Right lung (tissue), 10 donors: ENCODE data around the gene LPAR3. TPM values are rescaled to one million over a fixed set of nuclear protein-coding genes. Genes with fewer than 3 reads are reported as not detected.
"Not testable (repeated sequence)": the region's sequence is repeated elsewhere in the genome, so short reads cannot be mapped to it uniquely, and the experiment has no call there.

ENCODE experiments used
- DNase-seq, 2 donors: peaks; one replicate each; pipeline ENCODE4 v3.0.0-alpha.2; 2013
- long read RNA-seq, 8 donors: transcript quantifications; one replicate each; lab custom pipeline, GENCODE V29; 2026
- polyA plus RNA-seq, 5 donors: library from polyadenylated mRNA; unstranded; fragments of 120-200 nt; gene quantifications; one replicate each; pipeline versions ENCODE4 v1.2.1 to v1.2.3, GENCODE V29; 2013; ENCODE audit warnings: inconsistent platforms in 1 of 5, low replicate concordance in 1 of 5; ENCODE audit not compliant: insufficient read length in 5 of 5, insufficient read depth in 1 of 5

The LPAR3 gene
- 1 to 10 TPM; 1.1 to 3.2 (median 2.1) TPM for polyA plus RNA-seq
- long read RNA-seq, donor 1, partial matches to known transcripts: 0 of 5 reads
- long read RNA-seq, donor 1, other reads (novel, unspliced or antisense): 0 of 5 reads
- long read RNA-seq, donor 2: 0 reads
- long read RNA-seq, donor 3, partial matches to known transcripts: 0 of 1 reads
- long read RNA-seq, donor 3, other reads (novel, unspliced or antisense): 0 of 1 reads
- long read RNA-seq, donor 4: 0 reads
- long read RNA-seq, donor 5: 0 reads
- long read RNA-seq, donor 6, partial matches to known transcripts: 0 of 3 reads
- long read RNA-seq, donor 6, other reads (novel, unspliced or antisense): 0 of 3 reads
- long read RNA-seq, donor 7: 0 reads
- long read RNA-seq, donor 8: 0 reads

- DNase-seq: peak in 1 of 2 donors; percentile 27
These were observed at the start of gene LPAR3 for GRCh38 chr1:84892705-84893618. Gene LPAR3 (minus strand): TSS chr1:84893206. CDS start chr1:84866120, 27,086 bp downstream.

DNA sequence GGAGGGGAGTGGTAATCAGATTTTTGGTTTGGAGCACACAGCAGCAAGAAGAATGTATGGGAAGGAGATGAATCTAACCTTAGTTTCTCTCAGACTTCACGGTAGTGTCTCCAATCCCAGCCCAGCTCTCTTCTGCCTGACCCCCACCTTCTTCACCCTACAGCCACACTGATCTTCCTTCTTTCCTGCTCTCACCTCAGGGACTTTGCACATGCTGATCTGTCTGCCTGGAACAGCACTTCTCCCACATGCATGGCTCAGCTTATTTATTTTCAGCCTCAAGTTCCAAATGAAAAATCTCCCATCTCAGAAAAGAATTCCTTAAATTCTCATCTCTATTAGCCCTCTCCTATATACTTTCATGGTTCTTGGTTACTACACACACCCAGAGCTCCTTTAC lies 48.8 kb upstream of the LPAR3 start:
- no peak for DNase-seq

GRCh38 chr1:84940481-84940880 lies 47.5 kb upstream of the LPAR3 start:
- no peak for DNase-seq

GRCh38 chr1:84939761-84940160 lies 46.8 kb upstream of the LPAR3 start:
- DNase-seq: no peak

GRCh38 chr1:84939151-84939550 lies 46.1 kb upstream of the LPAR3 start:
- DNase-seq: no peak

DNA sequence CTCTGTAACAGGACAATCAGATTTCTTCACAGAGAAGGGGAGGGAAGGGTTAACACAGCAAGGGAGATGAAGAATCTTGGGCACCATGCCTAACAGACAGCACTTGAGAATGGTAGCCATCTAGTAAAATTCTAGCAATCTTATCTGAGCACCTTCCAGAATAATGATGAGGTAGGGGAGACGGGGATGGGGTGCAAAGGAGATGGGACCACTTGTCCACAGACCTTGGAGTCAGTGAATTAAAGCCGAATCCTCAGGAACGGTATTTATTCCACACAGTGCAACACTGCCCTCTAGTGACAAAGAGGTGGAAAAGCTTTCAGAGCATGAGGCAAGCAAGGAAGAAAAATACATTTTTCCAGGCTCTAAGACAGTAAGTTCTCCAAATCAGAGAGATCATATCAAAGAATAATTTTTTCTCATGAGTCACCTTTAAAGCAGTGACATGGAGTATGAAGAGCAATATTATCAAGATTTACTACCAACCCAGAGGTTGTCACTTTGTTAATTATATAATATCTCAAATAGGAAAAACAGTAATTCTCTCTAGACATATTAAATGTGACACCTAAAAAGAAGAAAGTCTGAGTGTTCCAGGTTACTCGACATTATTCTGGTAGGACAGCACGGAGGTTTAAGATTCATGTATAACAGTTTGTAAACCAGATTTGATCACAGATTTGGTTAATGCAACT lies 43.3 kb upstream of the LPAR3 start:
- DNase-seq: peak; percentile 61 to 70

DNA sequence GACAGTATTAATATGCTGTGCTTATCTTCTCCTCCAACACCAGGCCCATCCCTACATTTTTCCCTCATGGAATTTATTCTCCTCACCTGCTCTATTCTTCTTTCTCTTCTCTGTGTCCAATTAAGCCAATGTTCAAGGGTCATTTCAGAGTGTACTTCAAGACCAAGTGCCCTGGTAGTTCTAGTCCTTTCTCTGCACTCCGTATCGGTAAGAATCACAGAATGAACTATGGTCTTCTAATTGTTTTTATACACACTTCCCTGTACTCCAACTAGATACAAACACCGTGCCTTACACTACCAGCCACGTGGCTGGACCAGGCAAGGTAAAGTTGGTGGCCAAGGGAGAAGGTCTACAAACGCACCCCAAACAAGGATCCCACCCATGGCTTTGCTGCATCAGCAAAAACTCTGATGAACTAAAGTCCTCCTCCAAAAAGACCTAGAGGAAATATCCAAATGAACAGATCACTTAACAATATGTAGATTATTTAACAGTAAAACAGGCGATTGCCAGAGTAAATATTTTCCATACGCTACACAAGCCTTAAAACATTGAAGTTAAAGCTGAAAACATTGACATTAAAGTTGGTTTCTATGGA lies 40.1 kb upstream of the LPAR3 start:
- no peak for DNase-seq

DNA sequence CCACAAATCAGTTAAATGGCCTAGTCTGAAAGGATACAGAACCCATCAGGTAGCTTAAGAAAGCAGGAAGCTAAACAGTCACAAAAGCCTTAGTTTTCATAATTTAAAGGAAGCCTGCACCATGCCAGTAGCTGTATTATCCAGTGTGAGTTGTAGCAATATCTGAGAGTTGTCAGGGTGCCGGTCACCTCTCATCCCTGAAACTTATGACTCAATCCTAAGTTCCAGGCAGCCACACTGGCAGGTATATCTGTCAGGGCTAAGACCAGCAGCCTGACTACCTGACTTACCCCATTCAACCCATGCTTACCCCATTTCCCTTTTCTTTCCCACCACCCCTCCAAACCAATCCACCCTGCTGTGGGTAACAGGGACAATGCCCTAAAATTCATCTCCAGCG lies 37.8 kb upstream of the LPAR3 start:
- no peak for DNase-seq

DNA sequence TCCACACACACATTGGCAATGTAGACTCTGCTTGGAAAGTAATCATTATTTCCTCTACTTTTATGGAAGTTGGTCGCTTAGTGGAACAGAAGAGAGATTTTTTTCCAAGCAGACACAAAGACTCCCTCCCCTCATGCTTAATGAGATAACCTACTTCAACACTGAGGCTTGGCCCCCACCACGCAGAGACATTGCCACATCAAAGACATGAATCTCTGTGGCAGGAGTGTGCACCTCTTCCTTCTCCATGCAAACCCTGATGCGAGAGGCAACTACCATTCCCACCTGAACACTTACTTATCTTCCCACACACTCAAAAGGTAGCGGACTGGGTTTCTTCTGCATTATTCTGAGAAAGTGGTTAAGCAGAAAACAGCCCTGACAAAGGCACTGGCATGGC lies 37.3 kb upstream of the LPAR3 start:
- no peak for DNase-seq

DNA sequence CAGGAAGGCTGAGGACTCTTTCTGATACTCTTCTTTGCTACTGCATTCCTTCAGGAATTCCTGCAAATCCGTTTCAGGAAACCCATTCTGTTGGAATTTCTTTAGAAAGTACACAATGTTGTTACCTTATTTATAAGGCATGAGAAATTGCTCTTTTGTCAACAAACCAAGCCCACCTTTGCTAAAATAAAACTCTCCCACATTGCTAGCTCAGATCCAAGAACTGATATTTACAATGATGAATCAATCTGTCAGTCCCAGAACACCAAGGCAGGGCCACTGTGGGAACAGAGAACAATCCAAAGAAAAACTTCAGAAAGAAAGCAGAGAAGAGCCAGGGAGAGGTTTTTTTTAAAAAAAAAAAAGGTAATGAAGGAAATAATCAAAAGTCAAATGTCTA lies 36.6 kb upstream of the LPAR3 start:
- no peak for DNase-seq

DNA sequence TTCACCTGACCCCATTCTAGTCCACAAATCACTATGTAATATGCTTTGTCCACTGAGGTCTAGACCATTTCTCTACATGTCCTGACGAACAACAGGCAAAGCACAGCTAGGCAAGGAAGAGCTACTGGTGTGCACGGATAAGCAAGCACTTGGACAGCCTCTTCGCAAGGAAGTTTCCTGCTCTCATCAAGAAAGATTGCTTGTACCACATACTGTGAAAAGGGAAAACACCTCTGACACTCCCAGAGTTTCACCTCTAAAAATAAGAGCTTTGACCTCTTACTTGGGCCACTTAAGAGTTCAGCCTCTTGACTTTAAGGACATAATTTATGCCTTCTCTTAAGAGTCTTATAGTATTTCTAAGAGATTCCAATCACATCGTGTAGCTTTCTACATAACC lies 36.0 kb upstream of the LPAR3 start:
- DNase-seq: no peak

DNA sequence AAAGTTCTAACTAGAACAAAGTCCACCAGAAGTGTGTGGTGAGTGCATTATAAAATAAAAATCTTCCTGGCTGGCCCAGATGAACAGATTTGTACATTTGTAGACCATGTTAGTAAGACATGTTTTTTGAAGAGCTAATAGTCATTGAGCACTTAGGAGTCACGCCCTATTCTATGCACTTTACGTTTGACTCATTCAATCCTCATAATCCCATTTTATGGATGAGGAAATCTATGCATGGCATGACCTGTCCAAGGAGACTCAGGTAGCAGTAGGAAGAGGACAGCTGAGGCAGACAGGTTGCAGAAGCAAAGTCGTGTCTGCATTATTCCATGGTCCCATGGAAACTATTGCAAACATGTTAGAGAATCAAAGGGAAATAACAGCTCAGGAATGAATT lies 30.3 kb upstream of the LPAR3 start:
- DNase-seq: no peak

DNA sequence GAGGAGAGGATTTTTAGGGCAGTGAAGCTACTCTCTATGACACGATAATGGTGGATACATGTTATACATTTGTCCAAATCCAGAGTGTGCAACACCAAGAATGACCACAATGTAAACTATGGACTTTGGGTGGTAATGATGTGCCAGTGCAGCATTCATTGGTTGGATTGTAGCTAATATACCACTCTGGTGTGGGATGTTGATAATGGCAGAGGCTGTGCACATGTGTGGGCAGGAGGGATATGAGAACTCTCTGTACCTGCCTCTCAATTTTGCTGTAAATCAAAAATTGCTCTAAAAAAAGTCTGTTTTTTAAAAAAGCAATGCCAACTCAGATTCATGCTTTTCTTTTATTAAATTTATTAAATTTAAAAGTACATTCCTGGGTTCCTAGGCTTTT lies 27.2 kb upstream of the LPAR3 start:
- no peak for DNase-seq

DNA sequence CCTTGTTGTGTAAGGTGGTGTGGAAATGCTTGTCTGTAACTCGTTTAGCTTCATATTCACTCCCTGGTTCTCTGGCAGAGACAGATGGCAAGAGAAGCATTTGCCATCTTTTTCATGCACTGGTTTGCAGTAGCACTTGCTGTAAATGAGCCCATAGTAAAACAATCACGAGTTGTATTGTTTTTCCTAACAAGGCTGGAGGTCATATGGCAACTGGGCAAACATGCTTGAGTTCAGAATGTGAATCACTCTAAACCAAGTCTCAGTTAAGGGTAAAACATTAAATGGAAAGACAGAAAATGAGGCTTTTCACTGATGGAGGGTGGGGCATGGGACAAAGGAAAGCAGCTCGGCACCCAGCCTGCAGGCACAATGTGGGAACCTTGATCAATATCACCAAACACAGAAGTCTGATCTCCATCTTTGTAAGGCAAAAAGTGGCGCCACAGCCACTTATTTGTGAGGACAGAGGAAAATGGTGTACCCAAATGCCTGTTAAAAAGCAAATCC lies 26.5 kb upstream of the LPAR3 start:
- no peak for DNase-seq

DNA sequence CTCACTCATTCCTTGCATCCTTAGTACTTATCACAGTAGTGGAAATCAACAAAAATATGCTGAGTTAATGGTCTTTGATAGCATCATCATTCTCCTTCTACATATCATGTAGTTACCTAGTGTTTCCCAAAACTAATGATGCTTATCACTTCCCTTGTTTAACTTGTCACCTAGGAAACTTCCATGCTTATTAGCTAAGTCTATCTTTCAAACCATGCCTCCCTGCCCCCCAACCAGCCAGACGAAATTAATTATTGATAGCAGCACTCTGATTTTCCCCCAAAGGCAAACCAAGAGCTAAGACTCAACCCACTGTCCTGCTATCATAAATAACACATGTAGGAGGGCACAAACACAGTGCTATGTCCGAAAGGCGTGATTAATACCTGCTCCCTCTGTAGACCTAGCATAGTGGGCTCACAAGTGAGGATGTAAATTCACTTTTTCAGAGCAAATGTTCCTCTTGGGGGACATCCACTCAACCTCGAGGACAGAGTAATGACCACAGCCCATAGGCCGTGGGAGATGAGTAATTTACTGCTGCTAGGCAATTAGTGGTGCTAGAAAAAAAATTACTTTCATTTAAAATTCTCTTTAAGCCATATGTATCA lies 25.8 kb upstream of the LPAR3 start:
- no peak for DNase-seq

GRCh38 chr1:84916897-84917296 lies 23.9 kb upstream of the LPAR3 start:
- no peak for DNase-seq

GRCh38 chr1:84913555-84913892 lies 20.5 kb upstream of the LPAR3 start:
- DNase-seq: no peak

- no peak for DNase-seq
These were observed 19.9 kb upstream of the LPAR3 start for GRCh38 chr1:84912726-84913554.

- not testable (repeated sequence) for DNase-seq
These were observed 15.9 kb upstream of the LPAR3 start for GRCh38 chr1:84908746-84909464.
